NCI-H345 (cell line): Measurements from ENCODE around the gene EXOC4.

ENCODE experiments used
- DNase-seq: peaks from one replicate; lab custom pipeline; 2025; lab: John Stamatoyannopoulos, UW

Gene EXOC4

GRCh38 chr7:133364959-133365690 lies 112.2 kb downstream of the EXOC4 start:
- no peak for DNase-seq

- no peak for DNase-seq
Measured at GRCh38 chr7:133365917-133366316, 113.0 kb downstream of the EXOC4 start.

- no peak for DNase-seq
Measured at GRCh38 chr7:133367561-133367960, 114.7 kb downstream of the EXOC4 start.

GRCh38 chr7:133369130-133369529 lies 116.3 kb downstream of the EXOC4 start:
- no peak for DNase-seq

- no peak for DNase-seq
Measured at GRCh38 chr7:133371616-133372015, 118.7 kb downstream of the EXOC4 start.

- no peak for DNase-seq
Measured at GRCh38 chr7:133372337-133372736, 119.5 kb downstream of the EXOC4 start.

- DNase-seq = no peak
Measured at GRCh38 chr7:133376514-133376913, 123.6 kb downstream of the EXOC4 start.

GRCh38 chr7:133381965-133382364 lies 129.1 kb downstream of the EXOC4 start:
- no peak for DNase-seq

- no peak for DNase-seq
Measured at GRCh38 chr7:133382775-133383559, 130.1 kb downstream of the EXOC4 start.

GRCh38 chr7:133386205-133386604 lies 133.3 kb downstream of the EXOC4 start:
- no peak for DNase-seq

GRCh38 chr7:133389727-133390126 lies 136.8 kb downstream of the EXOC4 start:
- no peak for DNase-seq

- DNase-seq = no peak
Measured at GRCh38 chr7:133391206-133391605, 138.3 kb downstream of the EXOC4 start.

- no peak for DNase-seq
Measured at GRCh38 chr7:133394369-133394768, 141.5 kb downstream of the EXOC4 start.

GRCh38 chr7:133395551-133395950 lies 142.7 kb downstream of the EXOC4 start:
- no peak for DNase-seq

- no peak for DNase-seq
Measured at GRCh38 chr7:133398506-133398905, 145.6 kb downstream of the EXOC4 start.

- DNase-seq = no peak
Measured at GRCh38 chr7:133401225-133401624, 148.3 kb downstream of the EXOC4 start.

- DNase-seq = no peak
Measured at GRCh38 chr7:133408212-133408611, 155.3 kb downstream of the EXOC4 start.

- no peak for DNase-seq
Measured at GRCh38 chr7:133409421-133409820, 156.5 kb downstream of the EXOC4 start.

- no peak for DNase-seq
Measured at GRCh38 chr7:133409966-133410365, 157.1 kb downstream of the EXOC4 start.

GRCh38 chr7:133411395-133411794 lies 158.5 kb downstream of the EXOC4 start:
- DNase-seq = no peak

- DNase-seq = no peak
Measured at GRCh38 chr7:133412942-133413341, 160.1 kb downstream of the EXOC4 start.

GRCh38 chr7:133419041-133419440 lies 166.2 kb downstream of the EXOC4 start:
- DNase-seq = no peak

GRCh38 chr7:133423618-133424017 lies 170.7 kb downstream of the EXOC4 start:
- DNase-seq = no peak
